Measurements from ENCODE around the gene MYH10.

MYH10 gene

DNA sequence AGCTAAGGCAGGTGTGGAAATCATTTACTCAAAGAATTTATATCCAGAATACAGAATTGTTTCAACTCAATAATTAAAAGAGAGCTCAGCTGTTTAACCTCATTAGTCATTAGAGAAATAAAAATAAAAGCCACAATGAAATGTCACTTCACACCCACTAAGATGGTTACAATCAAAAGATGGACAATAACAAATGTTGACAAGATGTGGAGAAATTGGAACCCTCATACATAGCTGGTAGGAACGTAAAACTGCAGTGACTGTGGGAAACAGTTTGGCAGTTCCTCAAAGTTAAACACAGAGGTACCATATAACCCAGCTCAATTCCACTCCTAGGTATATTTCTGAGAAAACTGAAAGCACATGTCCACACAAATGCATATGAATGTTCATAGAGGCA is 145.0 kb downstream of the MYH10 start:
- in situ Hi-C loops (cut with HindIII; ENCODE audit: low sequenced_read_pairs) = no loop called here
- no peak for DNase-seq (ENCODE audit: low read depth, low spot score)
- H3K4me3 ChIP-seq (ENCODE audit: low read depth, low read length) = no peak overlapping the region
- no peak for TF ChIP-seq CTCF (IDR thresholded peaks at IDR 0.05; ENCODE audit: low read depth, low read length)

DNA sequence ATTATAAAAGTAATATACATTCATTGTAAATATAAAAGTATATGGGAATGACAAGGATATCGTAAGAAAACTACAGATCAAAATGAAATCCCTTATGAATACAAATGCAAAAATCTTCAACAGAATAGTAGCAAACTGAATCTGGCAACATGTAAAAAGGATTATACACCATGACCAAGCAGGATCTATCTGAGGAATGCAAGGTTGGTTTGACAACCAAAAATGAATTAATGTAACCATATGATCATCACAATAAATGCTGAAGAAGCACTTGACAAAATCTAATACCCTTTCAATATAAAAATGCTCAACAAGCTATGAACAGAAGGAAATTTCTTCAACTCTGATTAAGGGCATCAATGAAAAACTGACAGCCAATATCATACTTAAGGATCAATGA is 146.1 kb downstream of the MYH10 start:
- TF ChIP-seq CTCF (IDR thresholded peaks at IDR 0.05; ENCODE audit: low read depth, low read length) = no peak
- DNase-seq (ENCODE audit: low read depth, low spot score) = no peak
- in situ Hi-C loops (cut with HindIII; ENCODE audit: low sequenced_read_pairs) = no loop called here

GRCh38 chr17:8482546-8482945 is 148.0 kb downstream of the MYH10 start:
- no peak overlapping the region for H3K4me3 ChIP-seq (ENCODE audit: low read depth, low read length)
- DNase-seq (ENCODE audit: low read depth, low spot score) = no peak
- TF ChIP-seq CTCF (IDR thresholded peaks at IDR 0.05; ENCODE audit: low read depth, low read length) = no peak
- in situ Hi-C loops (cut with HindIII; ENCODE audit: low sequenced_read_pairs) = no loop called here

More for the DNA sequence above, 146.1 kb downstream of the MYH10 start:
- no peak overlapping the region for H3K4me3 ChIP-seq (ENCODE audit: low read depth, low read length)

- in situ Hi-C loops (cut with HindIII; ENCODE audit: low sequenced_read_pairs) = no loop called here
- no peak overlapping the region for H3K4me3 ChIP-seq (ENCODE audit: low read depth, low read length)
- DNase-seq (ENCODE audit: low read depth, low spot score) = no peak
- no peak for TF ChIP-seq CTCF (IDR thresholded peaks at IDR 0.05; ENCODE audit: low read depth, low read length)
Observed at GRCh38 chr17:8481703-8482102, 148.8 kb downstream of the MYH10 start.

GRCh38 chr17:8481089-8481488 is 149.4 kb downstream of the MYH10 start:
- no peak overlapping the region for H3K4me3 ChIP-seq (ENCODE audit: low read depth, low read length)
- no peak for TF ChIP-seq CTCF (IDR thresholded peaks at IDR 0.05; ENCODE audit: low read depth, low read length)
- no peak for DNase-seq (ENCODE audit: low read depth, low spot score)
- in situ Hi-C loops (cut with HindIII; ENCODE audit: low sequenced_read_pairs) = no loop called here

DNA sequence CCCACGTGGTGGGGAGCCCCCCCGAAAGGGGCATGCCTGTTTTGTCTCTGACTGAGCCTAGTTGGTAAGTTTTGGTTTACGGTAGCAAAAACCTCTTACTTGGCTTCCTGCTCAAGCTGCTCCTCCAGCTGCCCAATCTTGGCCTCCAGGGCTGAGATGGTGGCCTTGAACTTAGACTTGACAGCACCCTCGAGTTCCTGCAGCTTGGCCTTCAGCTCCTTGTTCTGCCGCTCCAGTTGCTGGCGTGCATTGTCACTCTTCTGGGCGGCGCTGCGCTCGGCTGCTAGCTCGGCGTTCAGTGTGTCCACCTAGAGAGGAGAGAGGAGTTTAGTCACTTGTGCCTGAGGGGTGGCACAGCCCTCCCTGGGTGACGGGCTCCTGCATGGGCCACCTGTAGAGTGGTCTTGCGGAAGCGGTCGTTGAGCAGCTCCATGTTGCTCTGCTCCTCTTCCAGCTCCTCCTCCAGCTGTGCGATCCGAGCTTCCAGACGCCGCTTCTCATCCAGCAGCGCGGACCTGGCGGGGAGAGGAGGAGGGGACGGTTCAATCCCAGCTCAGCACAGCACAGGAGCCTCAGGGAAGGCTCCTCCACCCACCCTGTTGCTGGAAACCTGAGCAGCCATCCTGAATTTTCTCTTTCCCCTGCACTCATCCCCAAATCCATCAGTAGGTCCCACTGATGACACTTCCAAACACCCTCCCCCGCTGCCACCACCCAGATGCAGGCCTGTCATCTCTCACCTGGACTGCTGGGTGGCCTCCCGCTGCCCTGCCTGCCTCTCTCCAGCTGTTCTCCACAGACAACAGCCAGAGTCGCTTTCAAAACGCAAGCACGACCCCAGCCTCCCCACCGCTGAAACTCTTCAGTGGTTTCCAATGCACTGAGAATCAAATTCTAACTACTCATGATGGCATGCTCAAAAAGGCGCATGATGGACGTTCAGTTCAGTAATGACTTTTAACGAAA is 150.2 kb downstream of the MYH10 start:
- in situ Hi-C loops (cut with HindIII; ENCODE audit: low sequenced_read_pairs) = no loop called here
- DNase-seq (ENCODE audit: low read depth, low spot score) = no peak
- no peak for TF ChIP-seq CTCF (IDR thresholded peaks at IDR 0.05; ENCODE audit: low read depth, low read length)
- H3K4me3 ChIP-seq (ENCODE audit: low read depth, low read length) = no peak overlapping the region

Measured in astrocyte of the spinal cord (primary cell).